Gastroesophageal sphincter (tissue), 3 donors: ENCODE measurements around the gene SLC25A34.

Source experiments
- POLR2A ChIP-seq, 2 donors: fragments of 450-650 bp; IDR thresholded peaks; one replicate each; pipeline ENCODE4 v1.6.1; 2017; ENCODE audit warnings: antibody characterized with exemption in 2 of 2, mild to moderate bottlenecking in 2 of 2, moderate library complexity in 1 of 2
- TF ChIP-seq, protein P1 (sequence below), 4 experiments: fragments of 200-600 bp in 2 of 4; fragments of 450-650 bp in 2 of 4; sonication (generic) in 1 of 4; IDR thresholded peaks; one replicate each; pipeline ENCODE4 v1.5.1; 2017 to 2019; ENCODE audit warnings: antibody characterized with exemption in 4 of 4, mild to moderate bottlenecking in 2 of 4, moderate library complexity in 2 of 4

DNA sequence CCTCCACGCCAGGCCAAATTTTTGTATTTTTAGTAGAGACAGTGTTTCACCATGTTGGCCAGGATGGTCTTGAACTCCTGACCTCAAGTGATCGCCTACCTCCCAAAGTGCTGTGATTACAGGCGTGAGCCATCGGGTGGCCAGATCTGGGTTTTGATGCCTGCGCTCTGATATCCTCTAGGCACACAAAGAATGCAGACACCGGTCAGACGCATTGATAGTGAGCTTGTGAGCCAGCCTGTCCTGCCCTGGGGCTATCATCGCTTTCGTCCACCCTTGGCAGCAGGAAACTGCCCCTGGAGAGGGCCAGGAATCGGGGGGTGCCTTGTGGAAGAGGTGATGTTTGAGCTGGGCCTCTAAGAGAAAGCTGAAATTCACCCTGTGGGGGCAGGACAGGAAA is 26.5 kb downstream of the SLC25A34 start:
- TF ChIP-seq, protein P1, sequence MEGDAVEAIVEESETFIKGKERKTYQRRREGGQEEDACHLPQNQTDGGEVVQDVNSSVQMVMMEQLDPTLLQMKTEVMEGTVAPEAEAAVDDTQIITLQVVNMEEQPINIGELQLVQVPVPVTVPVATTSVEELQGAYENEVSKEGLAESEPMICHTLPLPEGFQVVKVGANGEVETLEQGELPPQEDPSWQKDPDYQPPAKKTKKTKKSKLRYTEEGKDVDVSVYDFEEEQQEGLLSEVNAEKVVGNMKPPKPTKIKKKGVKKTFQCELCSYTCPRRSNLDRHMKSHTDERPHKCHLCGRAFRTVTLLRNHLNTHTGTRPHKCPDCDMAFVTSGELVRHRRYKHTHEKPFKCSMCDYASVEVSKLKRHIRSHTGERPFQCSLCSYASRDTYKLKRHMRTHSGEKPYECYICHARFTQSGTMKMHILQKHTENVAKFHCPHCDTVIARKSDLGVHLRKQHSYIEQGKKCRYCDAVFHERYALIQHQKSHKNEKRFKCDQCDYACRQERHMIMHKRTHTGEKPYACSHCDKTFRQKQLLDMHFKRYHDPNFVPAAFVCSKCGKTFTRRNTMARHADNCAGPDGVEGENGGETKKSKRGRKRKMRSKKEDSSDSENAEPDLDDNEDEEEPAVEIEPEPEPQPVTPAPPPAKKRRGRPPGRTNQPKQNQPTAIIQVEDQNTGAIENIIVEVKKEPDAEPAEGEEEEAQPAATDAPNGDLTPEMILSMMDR (IDR thresholded peaks at IDR 0.05) = no peak
- TF ChIP-seq POLR2A (IDR thresholded peaks at IDR 0.05) = no peak
